ENCODE data around the gene VAMP3. TPM values are rescaled to one million over a fixed set of nuclear protein-coding genes. Genes with fewer than 3 reads are reported as not detected.

The VAMP3 gene
- total RNA-seq, 3 donors from 2014 or later = 75.7 to 167 (median 81.2) TPM

DNA sequence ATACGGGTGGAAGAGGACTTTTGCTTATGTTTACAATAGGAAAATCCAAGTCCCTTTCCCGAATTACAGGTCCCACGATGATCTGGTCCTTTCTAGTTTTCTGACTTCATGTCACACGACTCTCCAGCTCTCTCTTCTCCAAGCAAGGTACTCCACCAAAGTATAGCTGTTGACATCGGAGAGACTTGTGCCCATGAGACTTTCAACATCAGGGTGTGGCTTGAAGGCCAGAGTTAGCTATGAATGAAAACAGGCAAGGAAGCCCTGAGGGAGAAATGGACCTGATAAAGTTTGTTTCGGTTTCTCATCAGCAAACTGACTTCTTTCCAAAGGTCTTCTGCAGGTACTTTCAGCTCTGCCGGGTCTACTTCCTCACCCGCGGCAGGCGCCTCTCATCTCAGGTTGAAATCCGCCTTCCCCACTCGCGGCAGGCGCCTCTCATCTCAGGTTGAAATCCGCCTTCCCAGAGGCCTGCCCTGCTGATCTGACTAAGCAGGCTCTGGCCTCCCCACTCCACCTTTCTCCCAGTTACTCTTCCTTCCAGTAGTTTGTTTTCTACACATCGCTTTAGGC lies 10.9 kb downstream of the VAMP3 start:
- no peak overlapping the region for H3K4me3 ChIP-seq
- intact Hi-C loops (cut with DNase I; ENCODE audit: low total_unique reads) = no loop called here
- H3K27ac ChIP-seq = peak overlapping the region in 1 of 2 donors; percentile 17
- TF ChIP-seq POLR2A (IDR thresholded peaks at IDR 0.05) = no peak
- no peaks in the 10 kb centered on the region for H3K9me3 ChIP-seq
- no peaks in the 10 kb centered on the region for H3K27me3 ChIP-seq
- DNase-seq (ENCODE audit: low spot score in 2 of 2) = no peak
- H3K4me1 ChIP-seq = peaks cover 0 to 5% of the 10 kb centered on the region in 2 donors
- no peaks in the 10 kb centered on the region for H3K36me3 ChIP-seq

- H3K27ac ChIP-seq = peak overlapping the region; percentile 94 to 96
- H3K27me3 ChIP-seq = no peaks in the 10 kb centered on the region
- intact Hi-C loops (cut with DNase I; ENCODE audit: low total_unique reads) = no loop called here
- peak overlapping the region; percentile 56 to 90 (median 72) for H3K4me3 ChIP-seq
- TF ChIP-seq CTCF (IDR thresholded peaks at IDR 0.05) (no peak), POLR2AphosphoS5 (IDR thresholded peaks at IDR 0.05) (peak in 1 of 3 donors; percentile 27)
- H3K4me1 ChIP-seq = peaks cover 0 to 5% of the 10 kb centered on the region in 2 donors
- H3K9me3 ChIP-seq = no peaks in the 10 kb centered on the region
- DNase-seq (ENCODE audit: low spot score in 2 of 2) = peak; percentile 56 to 76
- no peaks in the 10 kb centered on the region for H3K36me3 ChIP-seq
Observed at GRCh38 chr1:7783178-7783711, 12.1 kb downstream of the VAMP3 start.

GRCh38 chr1:7783826-7784491 lies 12.9 kb downstream of the VAMP3 start, which contains the start of gene PER3:
Gene PER3, plus strand, starts transcription at chr1:7784291. Its CDS starts 587 bp downstream, at chr1:7784878.
- peak within 1 kb of the TSS; percentile 94 to 96 for H3K27ac ChIP-seq
- H3K27me3 ChIP-seq = no peaks in the 10 kb centered on the region
- no peaks in the 10 kb centered on the region for H3K36me3 ChIP-seq
- peak within 1 kb of the TSS; percentile 59 to 90 (median 72) for H3K4me3 ChIP-seq
- intact Hi-C loops (cut with DNase I; ENCODE audit: low total_unique reads) = no loop called here
- peaks cover 0 to 5% of the 10 kb centered on the region in 2 donors for H3K4me1 ChIP-seq
- no peak for TF ChIP-seq POLR2A (IDR thresholded peaks at IDR 0.05)
- TF ChIP-seq CTCF (IDR thresholded peaks at IDR 0.05) = peak in 1 of 3 donors; percentile 6
- peak; percentile 53 to 76 (median 59) for TF ChIP-seq POLR2AphosphoS5 (IDR thresholded peaks at IDR 0.05)
- no peaks in the 10 kb centered on the region for H3K9me3 ChIP-seq
- peak; percentile 98 for DNase-seq (ENCODE audit: low spot score in 2 of 2)

DNA sequence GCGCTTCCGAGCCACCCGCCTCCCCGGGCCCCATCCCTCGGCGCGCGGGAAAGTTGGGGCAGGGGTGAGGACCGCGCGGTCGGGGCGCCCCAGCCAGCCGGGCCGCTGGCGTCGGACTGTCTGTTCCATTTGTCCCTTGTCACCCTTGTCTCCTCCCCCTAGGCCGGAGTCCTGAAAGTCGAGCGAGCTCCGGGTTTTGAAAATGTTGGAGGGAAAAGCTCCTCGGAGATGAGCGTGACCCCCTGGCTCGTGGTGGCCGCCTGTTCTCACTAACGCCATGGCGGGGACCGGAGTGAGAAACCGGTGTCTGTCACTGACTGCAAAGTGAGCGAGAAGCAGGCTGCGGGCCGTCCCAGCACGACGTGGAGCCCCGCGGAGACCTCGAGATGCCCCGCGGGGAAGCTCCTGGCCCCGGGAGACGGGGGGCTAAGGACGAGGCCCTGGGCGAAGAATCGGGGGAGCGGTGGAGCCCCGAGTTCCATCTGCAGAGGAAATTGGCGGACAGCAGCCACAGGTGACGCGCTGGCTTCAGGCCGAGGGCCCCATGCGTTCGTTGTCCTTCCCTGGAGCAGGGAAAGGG lies 13.5 kb downstream of the VAMP3 start:
- intact Hi-C loops (cut with DNase I; ENCODE audit: low total_unique reads) = no loop called here
- Histone ChIP-seq H3K27me3 (no peaks in the 10 kb centered on the region), H3K4me1 (peaks cover 0 to 5% of the 10 kb centered on the region in 2 donors), H3K36me3 (no peaks in the 10 kb centered on the region), H3K27ac (peak overlapping the region; percentile 94 to 96), H3K4me3 (peak overlapping the region; percentile 59 to 90 (median 72)), H3K9me3 (no peaks in the 10 kb centered on the region)
- DNase-seq (ENCODE audit: low spot score in 2 of 2) = peak; percentile 58 to 64
- TF ChIP-seq POLR2A (IDR thresholded peaks at IDR 0.05) (no peak), CTCF (IDR thresholded peaks at IDR 0.05) (no peak), POLR2AphosphoS5 (IDR thresholded peaks at IDR 0.05) (no peak)

- TF ChIP-seq CTCF (IDR thresholded peaks at IDR 0.05) (no peak), POLR2A (IDR thresholded peaks at IDR 0.05) (no peak), POLR2AphosphoS5 (IDR thresholded peaks at IDR 0.05) (no peak)
- Histone ChIP-seq H3K4me1 (peaks cover 0 to 5% of the 10 kb centered on the region in 2 donors), H3K9me3 (no peaks in the 10 kb centered on the region), H3K36me3 (no peaks in the 10 kb centered on the region), H3K4me3 (peak overlapping the region; percentile 59 to 90 (median 72)), H3K27ac (peak overlapping the region in 1 of 2 donors; percentile 94), H3K27me3 (no peaks in the 10 kb centered on the region)
- no peak for DNase-seq (ENCODE audit: low spot score in 2 of 2)
- intact Hi-C loops (cut with DNase I; ENCODE audit: low total_unique reads) = no loop called here
Observed at GRCh38 chr1:7785108-7785507, 14.0 kb downstream of the VAMP3 start.
